ENCODE measurements around the gene LGALS4.
"Not testable (repeated sequence)": the region's sequence is repeated elsewhere in the genome, so short reads cannot be mapped to it uniquely, and the experiment has no call there.

Gene LGALS4

GRCh38 chr19:38800577-38801347 lies 12.0 kb downstream of the LGALS4 start:
- Histone ChIP-seq H4K20me1 (ENCODE audit: insufficient read depth) (no peaks in the 10 kb centered on the region), H3K79me2 (ENCODE audit: insufficient read depth, low read depth) (no peaks in the 10 kb centered on the region), H3K4me2 (no peak overlapping the region), H3K27ac (no peak overlapping the region), H3K4me3 (IDR thresholded peaks at IDR 0.05; ENCODE audit: insufficient read depth, low read depth, low read length) (no peak overlapping the region), H3K9ac (no peak overlapping the region), H3K4me1 (ENCODE audit: low read depth, poor library complexity, severe bottlenecking) (no peaks in the 10 kb centered on the region), H3K36me3 (ENCODE audit: insufficient read depth) (no peaks in the 10 kb centered on the region), H3K27me3 (ENCODE audit: insufficient read depth, low read depth) (no peaks in the 10 kb centered on the region), H2AFZ (ENCODE audit: low read depth) (no peak overlapping the region)
- TF ChIP-seq CTCF (conservative IDR thresholded peaks at IDR 0.05; ENCODE audit: low read depth, low read length), result no peak

GRCh38 chr19:38799104-38799503 lies 13.6 kb downstream of the LGALS4 start:
- Histone ChIP-seq H2AFZ (ENCODE audit: low read depth) (no peak overlapping the region), H3K79me2 (ENCODE audit: insufficient read depth, low read depth) (no peaks in the 10 kb centered on the region), H3K4me3 (IDR thresholded peaks at IDR 0.05; ENCODE audit: insufficient read depth, low read depth, low read length) (no peak overlapping the region), H3K27ac (no peak overlapping the region), H3K27me3 (ENCODE audit: insufficient read depth, low read depth) (no peaks in the 10 kb centered on the region), H3K36me3 (ENCODE audit: insufficient read depth) (no peaks in the 10 kb centered on the region), H3K9ac (no peak overlapping the region), H3K4me2 (no peak overlapping the region), H4K20me1 (ENCODE audit: insufficient read depth) (no peaks in the 10 kb centered on the region), H3K4me1 (ENCODE audit: low read depth, poor library complexity, severe bottlenecking) (no peaks in the 10 kb centered on the region)
- no peak for TF ChIP-seq CTCF (conservative IDR thresholded peaks at IDR 0.05; ENCODE audit: low read depth, low read length)

- H3K27ac ChIP-seq; H3K27me3 ChIP-seq (ENCODE audit: insufficient read depth, low read depth); H3K4me2 ChIP-seq; H3K79me2 ChIP-seq (ENCODE audit: insufficient read depth, low read depth); H3K4me1 ChIP-seq (ENCODE audit: low read depth, poor library complexity, severe bottlenecking); H3K4me3 ChIP-seq (IDR thresholded peaks at IDR 0.05; ENCODE audit: insufficient read depth, low read depth, low read length); H4K20me1 ChIP-seq (ENCODE audit: insufficient read depth); H3K9ac ChIP-seq; H3K36me3 ChIP-seq (ENCODE audit: insufficient read depth); H2AFZ ChIP-seq (ENCODE audit: low read depth): not testable (repeated sequence)
Observed at GRCh38 chr19:38797781-38798180, 15.0 kb downstream of the LGALS4 start.

- Histone ChIP-seq H3K4me1 (ENCODE audit: low read depth, poor library complexity, severe bottlenecking) (no peaks in the 10 kb centered on the region), H3K36me3 (ENCODE audit: insufficient read depth) (no peaks in the 10 kb centered on the region), H3K27me3 (ENCODE audit: insufficient read depth, low read depth) (no peaks in the 10 kb centered on the region), H3K27ac (no peak overlapping the region), H3K79me2 (ENCODE audit: insufficient read depth, low read depth) (no peaks in the 10 kb centered on the region), H3K4me2 (no peak overlapping the region), H2AFZ (ENCODE audit: low read depth) (no peak overlapping the region), H3K4me3 (IDR thresholded peaks at IDR 0.05; ENCODE audit: insufficient read depth, low read depth, low read length) (no peak overlapping the region), H4K20me1 (ENCODE audit: insufficient read depth) (no peaks in the 10 kb centered on the region), H3K9ac (no peak overlapping the region)
- TF ChIP-seq CTCF (conservative IDR thresholded peaks at IDR 0.05; ENCODE audit: low read depth, low read length), result no peak
Observed at GRCh38 chr19:38796154-38796553, 16.6 kb downstream of the LGALS4 start.

- no peaks in the 10 kb centered on the region for H3K4me1 ChIP-seq (ENCODE audit: low read depth, poor library complexity, severe bottlenecking)
- no peaks in the 10 kb centered on the region for H3K79me2 ChIP-seq (ENCODE audit: insufficient read depth, low read depth)
- no peaks in the 10 kb centered on the region for H4K20me1 ChIP-seq (ENCODE audit: insufficient read depth)
- TF ChIP-seq CTCF (conservative IDR thresholded peaks at IDR 0.05; ENCODE audit: low read depth, low read length), result no peak
- H3K9ac ChIP-seq, result no peak overlapping the region
- no peaks in the 10 kb centered on the region for H3K27me3 ChIP-seq (ENCODE audit: insufficient read depth, low read depth)
- no peak overlapping the region for H3K4me2 ChIP-seq
- H3K4me3 ChIP-seq (IDR thresholded peaks at IDR 0.05; ENCODE audit: insufficient read depth, low read depth, low read length), result no peak overlapping the region
- H3K36me3 ChIP-seq (ENCODE audit: insufficient read depth), result no peaks in the 10 kb centered on the region
- no peak overlapping the region for H2AFZ ChIP-seq (ENCODE audit: low read depth)
- no peak overlapping the region for H3K27ac ChIP-seq
Observed at GRCh38 chr19:38795549-38795948, 17.2 kb downstream of the LGALS4 start.

Measured in KMS-11 (cell line).